Measurements from ENCODE around the gene TREH. TPM values are rescaled to one million over a fixed set of nuclear protein-coding genes. Genes with fewer than 3 reads are reported as not detected.

Gene TREH
- total RNA-seq, 1 experiment from 2014 or later: not detected

GRCh38 chr11:118715245-118715831 is 35.9 kb upstream of the TREH start:
- Mint-ChIP-seq H3K27ac (peak overlapping the region; percentile 99 to 100 (median 100)), H3K9me3 (peaks cover 0 to 2% of the 10 kb centered on the region in 2 experiments; a peak in 2 of 5 replicates), H3K4me1 (peaks cover 51 to 56% of the 10 kb centered on the region in 2 experiments), H3K36me3 (ENCODE audit: insufficient read depth in 1 of 3, low read depth in 3 of 3) (peaks cover 8 to 29% (median 17%) of the 10 kb centered on the region in 3 experiments), H3K27me3 (ENCODE audit: low read depth) (no peaks in the 10 kb centered on the region; the same call in 1 of the 2 replicates), H3K4me3 (peak overlapping the region; percentile 48 to 61)
- no peak overlapping the region for H4K8ac ChIP-seq (replicated peaks; ENCODE audit: insufficient read length, low read depth, low read length)
- peak overlapping the region; percentile 39 for H3K18ac ChIP-seq (ENCODE audit: insufficient read length, low read depth, low read length)
- H3K4me2 ChIP-seq (ENCODE audit: insufficient read depth, insufficient read length, low read length): peak overlapping the region; percentile 15
- H4K91ac ChIP-seq (ENCODE audit: insufficient read length, low read depth, low read length): no peak overlapping the region
- peak overlapping the region; percentile 47 for H2BK12ac ChIP-seq (ENCODE audit: insufficient read length, low read depth, low read length)
- no peak overlapping the region for H3K56ac ChIP-seq (ENCODE audit: insufficient read length, low read depth, low read length)
- no peak for TF ChIP-seq CTCF (conservative IDR thresholded peaks at IDR 0.05)
- DNase-seq: no peak
- H2AFZ ChIP-seq (ENCODE audit: low read length): no peak overlapping the region
- H3K9ac ChIP-seq (ENCODE audit: extremely low read depth, insufficient read length, low read length): peak overlapping the region; percentile 10
- H3K27me3 ChIP-seq (ENCODE audit: insufficient read depth, low read length): no peaks in the 10 kb centered on the region
- H4K5ac ChIP-seq (ENCODE audit: insufficient read length, low read depth, low read length): peak overlapping the region; percentile 10
- H3K27ac ChIP-seq (ENCODE audit: insufficient read length, low read depth, low read length): peak overlapping the region; percentile 92
- H3T11ph ChIP-seq (ENCODE audit: low read length): no peak overlapping the region
- H4K20me1 ChIP-seq (ENCODE audit: control insufficient read depth, insufficient read depth, insufficient read length): no peaks in the 10 kb centered on the region
- H3K4ac ChIP-seq (ENCODE audit: low read depth, low read length): no peak overlapping the region
- no peaks in the 10 kb centered on the region for H3K23me2 ChIP-seq (ENCODE audit: insufficient read length, low read depth, low read length, poor library complexity, severe bottlenecking)
- H2BK20ac ChIP-seq (ENCODE audit: low read depth, low read length, poor library complexity, severe bottlenecking): no peak overlapping the region
- H3K79me2 ChIP-seq (ENCODE audit: insufficient read depth, low read length): no peaks in the 10 kb centered on the region; the same call in 1 of the 2 replicates
- H2BK15ac ChIP-seq (ENCODE audit: low read depth, low read length): no peak overlapping the region
- no peaks in the 10 kb centered on the region for H3K79me1 ChIP-seq (ENCODE audit: insufficient read depth, low read depth, low read length, poor library complexity, severe bottlenecking)
- H3K23ac ChIP-seq (ENCODE audit: insufficient read length, low read depth, low read length): no peak overlapping the region
- peaks cover 2% of the 10 kb centered on the region; the same call in 1 of the 2 replicates for H3K4me1 ChIP-seq (ENCODE audit: insufficient read depth, low read length)
- no peak overlapping the region for H2BK120ac ChIP-seq (ENCODE audit: low read depth, low read length, poor library complexity, severe bottlenecking)
- WGBS (ENCODE audit: extremely low coverage, insufficient read length, low lambda C conversion rate): no CpG with 5 or more reads among the region's 5 CpGs
- H3K9me3 ChIP-seq (ENCODE audit: control insufficient read depth, low read depth, low read length): no peaks in the 10 kb centered on the region
- peak overlapping the region; percentile 34 for H2BK5ac ChIP-seq (ENCODE audit: insufficient read length, low read length)
- H2AK5ac ChIP-seq (ENCODE audit: insufficient read length, low read length): peak overlapping the region; percentile 33
- H3K14ac ChIP-seq (ENCODE audit: insufficient read depth, low read length): peak overlapping the region; percentile 66; the same call in 1 of the 2 replicates

All from H9 (cell line).